SKM-1 (cell line): ENCODE measurements around the gene PNMA1.
A peak's percentile ranks its signal among the peaks of the same experiment; 100 is the strongest.
"Not testable (repeated sequence)": the region's sequence is repeated elsewhere in the genome, so short reads cannot be mapped to it uniquely, and the experiment has no call there.

Experiments used
- DNase-seq: peaks from one replicate; lab custom pipeline; 2025; ENCODE audit not compliant: unreplicated experiment; lab: John Stamatoyannopoulos, UW

PNMA1 gene

DNA sequence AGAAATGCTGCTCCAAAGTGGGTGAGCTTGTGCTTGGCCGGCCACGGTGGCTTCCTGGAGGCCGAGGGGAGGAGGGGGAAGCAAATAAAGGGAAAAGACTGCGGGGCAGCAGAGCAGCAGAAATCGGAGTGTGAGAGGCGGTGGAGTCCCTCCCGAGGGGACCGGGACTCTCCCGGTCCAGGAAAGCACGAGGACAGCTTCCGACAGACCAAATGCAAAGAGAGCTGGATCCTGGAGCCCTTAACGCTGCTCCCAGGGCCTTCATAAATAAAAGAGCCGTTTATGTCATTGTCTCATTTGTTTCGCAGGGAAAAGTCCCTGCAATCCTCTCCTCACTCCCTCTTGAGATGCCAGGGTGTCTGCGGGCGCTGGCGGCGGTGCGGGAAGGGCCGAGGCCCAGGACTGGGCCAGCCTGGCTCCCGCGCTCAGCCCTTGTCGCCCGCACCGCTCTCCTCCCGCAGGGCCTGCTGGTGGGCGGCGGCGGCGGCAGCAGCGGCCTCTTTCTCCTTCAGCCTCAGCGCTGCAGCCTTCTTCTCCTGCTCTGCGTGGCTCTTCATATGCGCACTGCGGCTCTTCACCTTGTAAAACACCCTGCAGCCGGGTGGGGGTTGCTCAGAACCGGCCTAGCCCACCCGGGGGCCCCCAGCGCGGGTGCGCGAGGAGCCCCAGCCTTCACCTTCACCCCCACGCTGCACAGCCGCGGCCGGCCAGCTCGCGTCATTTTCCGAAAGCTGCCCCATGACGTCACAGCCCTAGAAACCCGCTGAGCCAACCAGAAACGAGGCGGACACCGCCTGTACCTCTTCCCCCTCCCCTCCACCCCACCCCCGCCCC lies 4.5 kb upstream of the PNMA1 start:
- DNase-seq = no peak

DNA sequence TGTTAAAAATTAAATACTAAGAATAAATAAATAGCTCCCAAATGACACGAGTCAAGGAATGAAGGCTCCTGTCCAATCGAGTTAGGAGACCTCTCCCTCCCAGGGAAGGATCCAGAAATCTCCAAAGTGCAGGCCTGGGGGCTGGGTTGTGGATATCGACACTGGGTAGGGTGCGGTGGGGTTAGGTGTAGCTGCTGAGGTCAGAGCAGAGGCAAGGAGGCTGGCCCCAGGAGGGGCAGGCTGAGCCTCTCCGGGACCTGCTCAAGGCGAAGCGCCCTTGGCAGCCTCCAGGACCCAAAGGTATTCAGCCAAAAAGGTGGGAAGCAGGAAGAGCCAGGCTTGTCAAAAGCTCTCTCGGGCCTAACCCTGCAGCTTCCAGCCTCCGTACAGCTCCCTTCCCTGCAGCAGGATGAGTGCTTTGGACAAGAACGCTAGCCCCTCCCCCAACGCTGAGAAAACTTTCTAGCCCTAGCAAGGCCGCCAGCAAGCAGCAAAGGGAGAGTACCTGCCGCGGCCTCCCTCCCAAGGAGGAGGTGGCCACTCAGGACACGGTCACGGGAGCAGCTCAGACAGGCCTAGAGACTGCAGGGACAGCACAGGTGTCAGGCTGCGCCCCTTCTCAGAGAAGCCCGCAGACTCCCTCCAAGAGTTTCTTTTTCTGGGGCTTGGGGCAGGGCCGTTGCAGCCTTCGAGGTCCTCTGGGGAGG lies 3.7 kb upstream of the PNMA1 start:
- no peak for DNase-seq

- DNase-seq = no peak
Measured at GRCh38 chr14:73717266-73717665, 3.1 kb upstream of the PNMA1 start.

GRCh38 chr14:73715707-73716106 lies 1.5 kb upstream of the PNMA1 start:
- no peak for DNase-seq

GRCh38 chr14:73714656-73715081 lies 485 bp upstream of the PNMA1 start:
- DNase-seq = no peak

GRCh38 chr14:73713206-73713802 lies 880 bp downstream of the PNMA1 start:
- no peak for DNase-seq

- DNase-seq = peak; percentile 3
Measured at GRCh38 chr14:73712540-73713180, 1.5 kb downstream of the PNMA1 start.

GRCh38 chr14:73712071-73712506 lies 2.1 kb downstream of the PNMA1 start:
- no peak for DNase-seq

GRCh38 chr14:73710737-73711136 lies 3.4 kb downstream of the PNMA1 start:
- DNase-seq = no peak

GRCh38 chr14:73709904-73710469 lies 4.2 kb downstream of the PNMA1 start:
- no peak for DNase-seq

DNA sequence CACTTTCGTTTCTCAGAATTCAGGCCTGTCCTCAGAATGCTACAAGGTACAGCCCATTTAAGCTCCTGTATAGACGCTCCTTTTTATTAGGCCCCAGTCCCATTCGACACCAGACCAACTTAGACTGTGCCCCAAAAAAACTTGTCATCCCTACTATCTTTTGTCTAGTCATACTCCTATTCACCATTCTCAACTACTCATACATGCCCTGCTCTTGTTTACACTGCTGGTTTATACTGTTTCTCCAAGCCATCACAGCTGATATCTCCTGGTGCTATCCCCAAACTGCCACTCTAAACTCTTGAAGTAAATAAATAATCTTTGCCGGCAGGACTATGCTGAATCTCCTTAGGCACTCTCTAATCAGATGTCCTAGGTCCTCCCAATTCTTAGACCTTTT lies 6.1 kb downstream of the PNMA1 start:
- DNase-seq = not testable (repeated sequence)

- DNase-seq = no peak
Measured at GRCh38 chr14:73700325-73700724, 13.9 kb downstream of the PNMA1 start.

DNA sequence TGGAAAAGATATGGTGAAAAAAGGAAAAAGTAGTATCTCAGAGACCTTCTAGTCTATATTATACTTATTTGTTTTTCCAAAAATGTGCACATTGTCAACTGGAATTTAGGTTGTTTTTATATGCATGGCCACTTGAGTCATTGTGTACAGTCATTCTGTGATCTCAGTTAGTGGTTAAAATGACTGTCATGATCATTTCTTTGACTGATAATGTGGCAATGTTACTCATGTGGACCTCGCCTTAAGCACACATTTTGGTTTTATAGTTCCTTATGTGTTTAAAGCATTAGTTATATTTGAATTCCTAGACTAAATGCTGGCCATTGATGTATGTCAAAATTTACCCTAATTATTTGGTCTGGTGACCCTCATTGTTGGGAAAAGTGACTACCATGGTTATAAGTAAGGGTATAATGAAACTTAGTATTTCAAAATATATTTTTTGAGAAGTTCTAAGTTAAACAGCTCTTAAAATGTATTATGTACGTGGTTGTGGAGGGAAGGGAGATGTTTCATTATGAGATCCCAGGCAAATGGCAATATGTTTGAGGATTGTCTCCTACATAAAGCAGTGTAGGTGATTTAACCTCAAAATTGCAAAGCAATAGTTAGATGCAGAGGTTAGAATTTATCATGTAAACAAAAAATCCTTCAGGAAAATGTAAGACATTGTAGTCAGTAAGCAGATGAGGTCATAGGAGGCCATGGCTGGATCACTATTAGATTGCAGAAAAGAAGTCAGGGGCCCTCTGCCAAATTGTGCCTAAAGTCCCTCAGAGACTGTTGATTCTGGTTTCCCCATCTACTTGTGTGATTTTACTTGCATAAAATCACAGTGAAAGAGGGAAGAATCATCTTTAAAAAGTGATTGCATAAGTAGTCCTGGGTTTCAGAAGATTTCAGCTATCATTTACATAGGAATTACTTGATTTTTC lies 17.5 kb downstream of the PNMA1 start:
- no peak for DNase-seq

- DNase-seq = no peak
Measured at GRCh38 chr14:73695997-73696396, 18.2 kb downstream of the PNMA1 start.

- no peak for DNase-seq
Measured at GRCh38 chr14:73695082-73695481, 19.1 kb downstream of the PNMA1 start.

DNA sequence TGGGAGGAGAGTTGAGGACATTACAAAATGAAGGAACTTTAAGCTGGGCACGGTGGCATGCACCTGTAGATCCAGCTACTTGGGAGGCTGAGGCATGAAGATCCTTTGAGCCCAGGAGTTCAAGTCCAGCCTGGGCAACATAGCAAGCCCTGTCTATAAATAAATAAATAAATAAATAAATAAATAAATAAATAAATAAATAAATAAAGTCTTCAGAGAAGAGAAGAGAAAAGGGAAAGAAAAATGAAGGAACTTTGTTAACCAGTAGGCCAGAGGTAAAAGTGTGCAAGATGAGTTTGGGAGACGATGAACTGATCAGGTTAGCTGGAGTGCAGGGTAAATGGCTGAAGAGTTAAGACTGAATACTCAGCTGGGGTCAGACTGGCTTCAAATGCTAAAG lies 20.1 kb downstream of the PNMA1 start:
- DNase-seq = no peak

DNA sequence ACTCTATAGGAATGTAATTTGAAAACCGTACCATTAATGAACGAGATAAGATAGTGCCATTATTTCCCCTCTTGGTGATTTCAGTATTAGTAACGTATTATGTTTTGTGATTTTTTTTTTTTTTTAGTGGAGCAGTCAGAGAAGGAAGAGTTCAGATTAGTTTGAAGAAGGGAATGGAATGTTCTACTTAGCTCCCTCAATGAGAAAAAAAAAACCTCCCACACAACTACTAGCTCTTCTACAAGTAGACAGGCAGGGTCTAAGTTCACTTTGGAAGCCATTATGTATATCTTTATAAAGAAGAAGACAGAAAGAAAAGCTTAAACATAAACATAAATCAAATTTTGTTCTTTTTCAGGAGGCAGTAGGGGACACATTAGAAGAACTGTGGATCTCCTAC lies 27.3 kb downstream of the PNMA1 start:
- DNase-seq = no peak

DNA sequence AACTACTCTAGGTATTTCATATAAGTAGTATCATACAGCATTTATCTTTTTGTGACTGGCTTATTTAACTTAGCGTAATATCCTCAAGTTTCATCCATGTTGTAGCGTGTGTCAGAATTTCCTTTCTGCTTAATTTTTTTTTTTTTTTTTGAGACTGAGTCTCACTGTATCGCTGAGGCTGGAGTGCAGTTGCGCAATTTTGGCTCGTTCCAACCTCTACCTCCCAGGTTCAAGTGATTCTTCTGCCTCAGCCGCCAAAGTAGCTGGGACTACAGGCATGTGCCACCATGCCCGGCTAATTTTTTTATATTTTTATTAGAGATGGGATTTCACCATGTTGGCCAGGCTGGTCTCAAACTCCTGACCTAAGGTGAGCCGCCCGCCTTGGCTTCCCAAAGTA lies 28.9 kb downstream of the PNMA1 start:
- DNase-seq = no peak

GRCh38 chr14:73684627-73685026 lies 29.6 kb downstream of the PNMA1 start:
- no peak for DNase-seq

- DNase-seq = no peak
Measured at GRCh38 chr14:73680821-73681220, 33.4 kb downstream of the PNMA1 start.
